Hematopoietic multipotent progenitor cell treated with erythropoietin and hydrocortisone succinate and interleukin-3 and kit ligand, for 6 days (in vitro differentiated cells): Measurements from ENCODE around the gene PIH1D1.

Source experiments
- DNase-seq: peaks from one replicate; pipeline ENCODE4 v3.0.0-alpha.2; 2015

Gene PIH1D1

GRCh38 chr19:49451430-49452181 lies at the start of gene PIH1D1:
Gene PIH1D1 (minus strand): TSS chr19:49451814. CDS start chr19:49451574, 240 bp downstream.
- DNase-seq = peak; percentile 100

- DNase-seq = peak; percentile 47
Measured at GRCh38 chr19:49499030-49499670, 47.5 kb upstream of the PIH1D1 start.

GRCh38 chr19:49498475-49498874 lies 46.9 kb upstream of the PIH1D1 start:
- no peak for DNase-seq

- DNase-seq = no peak
Measured at GRCh38 chr19:49497789-49498103, 46.1 kb upstream of the PIH1D1 start.

GRCh38 chr19:49497047-49497788 lies 45.6 kb upstream of the PIH1D1 start:
- peak; percentile 98 for DNase-seq

GRCh38 chr19:49496574-49497008 lies 45.0 kb upstream of the PIH1D1 start:
- DNase-seq = no peak

GRCh38 chr19:49492573-49493405 lies 41.2 kb upstream of the PIH1D1 start:
- DNase-seq = peak; percentile 68

- DNase-seq = peak; percentile 24
Measured at GRCh38 chr19:49491804-49492572, 40.4 kb upstream of the PIH1D1 start.

GRCh38 chr19:49491030-49491803 lies 39.6 kb upstream of the PIH1D1 start:
- DNase-seq = peak; percentile 29

- DNase-seq = no peak
Measured at GRCh38 chr19:49490287-49491029, 38.8 kb upstream of the PIH1D1 start.

GRCh38 chr19:49489601-49490167 lies 38.1 kb upstream of the PIH1D1 start:
- peak; percentile 47 for DNase-seq

GRCh38 chr19:49488863-49489537 lies 37.4 kb upstream of the PIH1D1 start:
- peak; percentile 21 for DNase-seq

GRCh38 chr19:49488046-49488862 lies 36.6 kb upstream of the PIH1D1 start:
- peak; percentile 41 for DNase-seq

GRCh38 chr19:49487277-49488045 lies 35.8 kb upstream of the PIH1D1 start, which contains the start of gene RPL13A:
Gene RPL13A (plus strand): TSS chr19:49487608. CDS start chr19:49487630, 22 bp downstream.
- peak; percentile 99 for DNase-seq

GRCh38 chr19:49486710-49487276 lies 35.2 kb upstream of the PIH1D1 start:
- DNase-seq = no peak

GRCh38 chr19:49486232-49486631 lies 34.6 kb upstream of the PIH1D1 start:
- DNase-seq = no peak

- no peak for DNase-seq
Measured at GRCh38 chr19:49481020-49481683, 29.5 kb upstream of the PIH1D1 start.
